ENCODE results near the gene TIPARP.

DNA sequence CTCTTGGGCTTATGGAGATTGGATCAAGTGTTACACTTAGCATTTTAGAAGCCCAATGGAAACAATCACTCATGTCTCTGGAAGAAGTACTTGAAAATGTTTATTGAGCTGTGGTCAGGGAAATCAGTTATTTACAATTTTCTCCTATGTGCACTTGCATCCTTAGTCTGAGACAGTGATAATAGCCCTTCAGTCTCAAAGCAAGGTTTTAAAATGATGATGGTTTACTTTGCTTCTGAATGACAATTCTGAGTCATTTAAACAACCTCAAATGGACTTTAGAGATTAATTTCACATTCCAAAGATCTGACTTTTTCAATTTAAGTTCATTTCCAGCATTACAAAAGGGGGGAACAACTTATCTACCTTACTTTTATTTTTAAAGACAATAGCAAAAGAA is 20.1 kb downstream of the TIPARP start:
- TF ChIP-seq, protein P1, sequence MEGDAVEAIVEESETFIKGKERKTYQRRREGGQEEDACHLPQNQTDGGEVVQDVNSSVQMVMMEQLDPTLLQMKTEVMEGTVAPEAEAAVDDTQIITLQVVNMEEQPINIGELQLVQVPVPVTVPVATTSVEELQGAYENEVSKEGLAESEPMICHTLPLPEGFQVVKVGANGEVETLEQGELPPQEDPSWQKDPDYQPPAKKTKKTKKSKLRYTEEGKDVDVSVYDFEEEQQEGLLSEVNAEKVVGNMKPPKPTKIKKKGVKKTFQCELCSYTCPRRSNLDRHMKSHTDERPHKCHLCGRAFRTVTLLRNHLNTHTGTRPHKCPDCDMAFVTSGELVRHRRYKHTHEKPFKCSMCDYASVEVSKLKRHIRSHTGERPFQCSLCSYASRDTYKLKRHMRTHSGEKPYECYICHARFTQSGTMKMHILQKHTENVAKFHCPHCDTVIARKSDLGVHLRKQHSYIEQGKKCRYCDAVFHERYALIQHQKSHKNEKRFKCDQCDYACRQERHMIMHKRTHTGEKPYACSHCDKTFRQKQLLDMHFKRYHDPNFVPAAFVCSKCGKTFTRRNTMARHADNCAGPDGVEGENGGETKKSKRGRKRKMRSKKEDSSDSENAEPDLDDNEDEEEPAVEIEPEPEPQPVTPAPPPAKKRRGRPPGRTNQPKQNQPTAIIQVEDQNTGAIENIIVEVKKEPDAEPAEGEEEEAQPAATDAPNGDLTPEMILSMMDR (IDR thresholded peaks at IDR 0.05), result no peak
- TF ChIP-seq ZFX (IDR thresholded peaks at IDR 0.05; ENCODE audit: borderline replicate concordance), result no peak
